HG03575 (cell line): ENCODE measurements around the gene HLCS.
"Not testable (repeated sequence)": the region's sequence is repeated elsewhere in the genome, so short reads cannot be mapped to it uniquely, and the experiment has no call there.

Experiments
- ATAC-seq: cut with Tn5 transposase; IDR thresholded peaks from one replicate; pipeline ENCODE4 v1.9.1; 2021; ENCODE audit not compliant: unreplicated experiment, insufficient number of reproducible peaks, low FRiP score; ENCODE audit errors: extremely low read depth

HLCS gene

GRCh38 chr21:36962098-36962780 lies 4.2 kb downstream of the HLCS start:
- no peak for ATAC-seq

GRCh38 chr21:36960676-36961284 lies 5.7 kb downstream of the HLCS start:
- ATAC-seq = no peak

GRCh38 chr21:36959020-36959835 lies 7.2 kb downstream of the HLCS start:
- no peak for ATAC-seq

GRCh38 chr21:36955783-36956182 lies 10.7 kb downstream of the HLCS start:
- no peak for ATAC-seq

GRCh38 chr21:36952331-36952730 lies 14.1 kb downstream of the HLCS start:
- ATAC-seq = not testable (repeated sequence)

DNA sequence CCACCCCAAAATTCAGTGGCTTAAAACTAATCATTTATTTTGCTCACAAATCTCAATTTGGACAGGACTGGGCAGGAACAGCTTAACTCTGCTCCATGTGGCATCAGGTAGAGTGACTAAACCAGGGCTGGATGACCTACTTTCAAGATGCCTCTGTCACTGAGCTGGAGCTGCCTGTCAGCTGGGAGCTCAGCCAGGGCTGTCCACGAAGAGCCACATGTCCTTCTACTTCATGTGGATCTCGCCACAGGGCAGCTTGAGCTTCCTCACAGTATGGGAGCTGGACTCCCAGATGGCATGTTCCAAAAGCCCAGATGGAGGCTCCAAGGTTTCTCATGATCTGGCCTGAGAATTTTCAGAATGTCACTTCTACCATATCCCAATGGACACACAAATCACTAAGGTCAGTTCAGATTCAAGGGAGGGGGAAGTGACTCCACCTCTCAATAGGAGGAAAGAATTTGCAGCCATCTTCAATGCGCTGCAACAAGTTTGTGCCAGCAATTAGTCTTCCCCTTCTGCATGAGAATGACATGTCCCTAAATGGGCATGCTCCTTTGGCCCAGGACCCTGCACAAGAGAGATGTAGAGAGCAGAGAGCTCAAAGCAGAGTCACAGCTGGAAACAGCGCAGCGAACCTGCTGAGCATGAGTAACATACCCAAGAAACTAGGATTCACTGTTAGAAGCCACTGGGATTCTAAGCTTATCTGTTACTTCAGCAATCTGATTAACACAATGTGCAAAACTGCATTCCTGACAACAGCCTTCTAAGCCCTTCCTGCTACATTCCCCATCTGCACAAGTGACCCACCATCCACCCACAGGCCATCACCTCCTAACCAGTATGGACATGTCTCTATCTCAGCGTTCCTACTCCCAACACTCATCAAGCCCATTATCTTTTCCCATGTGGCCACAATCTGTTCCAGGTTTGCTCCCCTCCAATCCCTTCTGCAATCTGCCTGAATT lies 17.0 kb downstream of the HLCS start:
- ATAC-seq = no peak

DNA sequence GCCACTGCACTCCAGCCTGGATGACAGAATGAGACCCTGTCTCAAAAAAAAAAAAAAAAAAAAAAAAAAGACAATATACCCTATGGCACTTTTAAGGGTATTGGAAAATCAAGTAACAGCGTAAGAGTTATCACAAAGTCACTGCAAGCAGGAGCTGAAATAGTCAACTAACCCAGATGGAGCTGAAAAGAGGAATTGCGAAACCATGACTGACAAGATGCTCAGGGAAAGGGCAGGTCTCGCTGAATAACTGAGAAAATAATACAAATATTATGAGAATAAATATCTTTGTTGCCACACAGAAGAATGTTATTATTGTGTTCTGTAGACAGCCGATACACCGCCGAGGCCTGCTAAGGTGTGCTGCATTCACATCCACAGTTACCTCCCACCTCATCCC lies 17.8 kb downstream of the HLCS start:
- ATAC-seq = no peak

DNA sequence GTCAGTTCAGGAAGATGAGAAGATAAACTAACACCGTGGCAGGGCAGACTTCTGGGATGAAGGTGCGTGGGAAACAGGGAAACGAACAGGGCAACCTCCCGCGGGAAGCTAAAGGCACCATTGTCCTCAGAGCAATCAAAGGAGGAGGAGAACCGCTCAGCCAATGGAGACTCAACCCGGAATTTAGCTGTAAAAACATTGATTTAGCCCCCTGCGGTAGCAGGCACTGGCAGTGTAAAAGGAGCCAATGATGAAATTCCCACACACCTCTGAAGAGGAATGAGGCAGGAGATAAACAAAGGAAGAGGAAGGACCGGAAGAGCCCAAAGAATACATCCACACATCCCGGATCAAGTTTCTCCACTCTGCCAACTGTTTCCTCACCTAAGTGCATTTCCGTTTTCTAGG lies 19.5 kb downstream of the HLCS start:
- no peak for ATAC-seq

DNA sequence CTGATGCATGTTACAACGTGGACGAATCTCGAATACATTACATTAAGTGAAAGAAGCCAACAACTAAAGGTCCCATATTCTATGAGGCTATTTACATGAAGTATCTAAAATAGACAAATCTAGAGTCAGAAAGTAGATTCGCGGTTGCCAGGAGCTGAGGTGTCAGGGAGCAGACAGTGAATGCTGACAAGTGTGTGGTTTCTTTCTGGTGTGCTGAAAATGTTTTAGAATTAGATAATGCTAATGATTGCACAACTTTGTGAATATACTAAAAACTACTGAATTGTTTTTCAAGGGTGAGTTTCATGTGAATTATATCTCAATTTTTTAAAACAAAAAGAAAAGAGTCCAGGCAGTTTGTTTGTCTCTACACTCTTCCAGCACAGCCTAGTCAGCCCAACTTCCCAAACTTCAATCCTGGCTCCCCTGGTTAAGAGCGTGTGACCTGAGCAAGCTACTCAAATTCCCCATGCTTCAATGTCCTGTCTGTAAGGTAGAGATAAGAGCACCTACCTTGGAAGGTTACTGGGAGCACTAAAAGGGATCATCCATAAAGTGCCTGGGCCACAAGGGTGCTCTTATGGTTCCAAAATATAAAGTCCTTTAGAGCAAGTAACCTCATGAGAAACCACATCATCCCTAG lies 20.9 kb downstream of the HLCS start:
- no peak for ATAC-seq

GRCh38 chr21:36936361-36937135 lies 29.9 kb downstream of the HLCS start:
- no peak for ATAC-seq

DNA sequence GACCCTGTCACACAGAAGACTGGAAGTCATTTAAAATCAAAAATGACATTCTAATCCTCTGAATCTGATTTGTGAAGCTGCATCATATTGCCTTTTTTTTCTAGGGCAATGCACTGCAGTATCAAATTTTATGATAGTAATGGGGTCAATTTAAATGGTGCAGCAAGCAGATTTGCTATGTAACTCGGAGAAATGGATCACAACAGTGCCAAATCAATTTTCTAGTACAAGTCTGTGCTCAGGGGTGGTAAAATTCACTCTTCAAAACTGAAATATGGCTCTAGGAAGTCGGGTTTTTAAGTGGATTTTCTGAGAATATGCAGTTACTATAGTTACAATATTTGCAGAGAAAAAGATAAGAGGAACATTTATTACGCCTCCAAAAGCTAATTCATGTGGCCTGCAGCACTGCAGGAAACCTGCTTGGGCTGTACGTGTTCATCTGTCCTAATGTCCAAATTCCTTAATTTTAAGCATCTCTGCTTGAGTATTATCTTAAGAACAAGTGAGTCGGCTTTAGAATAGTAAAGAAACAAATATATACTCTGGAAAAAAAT lies 31.5 kb downstream of the HLCS start:
- ATAC-seq = no peak

DNA sequence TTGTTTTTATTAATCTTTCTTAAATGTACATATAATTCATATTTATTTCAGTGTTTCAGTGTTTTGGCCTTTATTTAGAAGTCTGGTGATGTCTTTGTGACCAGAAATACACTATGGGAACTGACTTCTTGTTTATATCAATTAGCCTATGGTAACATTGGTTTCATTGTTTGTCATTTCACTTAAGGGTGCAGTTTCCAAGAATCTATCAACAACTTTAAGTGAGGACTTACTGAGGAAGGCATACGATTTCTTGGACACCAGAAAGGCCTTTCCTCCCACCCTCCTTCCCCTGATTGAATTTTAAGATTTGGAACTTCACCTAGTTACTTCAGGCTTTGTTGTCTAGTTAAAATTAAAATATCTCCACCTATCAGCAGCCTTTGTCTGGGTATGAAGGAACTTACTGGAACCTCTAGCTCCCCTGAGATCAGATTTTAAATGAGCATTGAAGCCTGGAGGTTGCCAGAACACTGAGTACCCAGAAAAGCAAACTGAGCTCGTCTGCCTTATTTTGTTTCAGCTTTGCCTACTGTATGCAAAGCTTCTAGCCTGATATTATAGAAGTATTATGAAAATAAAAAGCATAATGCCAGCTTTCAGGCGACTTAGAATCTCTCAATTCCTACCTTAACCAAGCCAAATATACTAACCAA lies 34.2 kb downstream of the HLCS start:
- no peak for ATAC-seq

DNA sequence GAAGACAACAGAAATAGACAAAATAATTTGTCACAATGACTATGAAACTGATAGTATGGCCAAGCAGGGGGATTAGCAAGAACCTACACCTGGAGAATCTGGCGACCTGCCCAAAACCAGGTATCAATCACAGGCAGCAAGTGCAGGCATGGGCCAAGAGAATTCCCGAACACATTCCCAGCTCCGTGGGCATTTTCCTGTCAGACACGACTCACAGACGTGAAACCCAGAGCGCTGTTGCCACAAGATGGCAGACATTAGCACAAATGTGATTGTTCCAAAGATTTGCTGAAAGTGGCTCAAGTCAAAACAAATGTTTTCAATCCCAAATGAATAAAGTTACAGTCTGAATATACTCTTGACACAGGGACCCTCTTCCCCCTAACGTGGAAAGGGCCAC lies 36.8 kb downstream of the HLCS start:
- ATAC-seq = no peak

GRCh38 chr21:36928960-36929359 lies 37.5 kb downstream of the HLCS start:
- no peak for ATAC-seq

DNA sequence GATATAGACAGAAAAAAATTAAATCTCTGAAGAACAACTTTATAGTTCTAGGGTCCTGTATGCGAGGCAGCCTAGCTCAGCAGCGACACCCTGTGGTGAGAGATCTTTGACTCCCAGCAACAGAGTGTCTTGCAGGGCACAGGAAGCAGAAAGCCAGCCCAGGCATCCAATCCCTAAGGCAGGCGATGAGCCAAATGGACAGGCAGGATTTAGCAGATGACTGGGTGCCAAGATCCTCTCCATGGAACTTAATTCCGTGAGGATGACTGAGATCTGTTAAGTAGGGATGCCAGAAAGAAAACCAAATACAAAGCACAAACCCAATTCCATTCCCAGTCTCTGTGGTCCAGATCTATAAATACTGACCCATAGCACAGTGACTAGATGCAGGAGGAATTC lies 38.8 kb downstream of the HLCS start:
- no peak for ATAC-seq

DNA sequence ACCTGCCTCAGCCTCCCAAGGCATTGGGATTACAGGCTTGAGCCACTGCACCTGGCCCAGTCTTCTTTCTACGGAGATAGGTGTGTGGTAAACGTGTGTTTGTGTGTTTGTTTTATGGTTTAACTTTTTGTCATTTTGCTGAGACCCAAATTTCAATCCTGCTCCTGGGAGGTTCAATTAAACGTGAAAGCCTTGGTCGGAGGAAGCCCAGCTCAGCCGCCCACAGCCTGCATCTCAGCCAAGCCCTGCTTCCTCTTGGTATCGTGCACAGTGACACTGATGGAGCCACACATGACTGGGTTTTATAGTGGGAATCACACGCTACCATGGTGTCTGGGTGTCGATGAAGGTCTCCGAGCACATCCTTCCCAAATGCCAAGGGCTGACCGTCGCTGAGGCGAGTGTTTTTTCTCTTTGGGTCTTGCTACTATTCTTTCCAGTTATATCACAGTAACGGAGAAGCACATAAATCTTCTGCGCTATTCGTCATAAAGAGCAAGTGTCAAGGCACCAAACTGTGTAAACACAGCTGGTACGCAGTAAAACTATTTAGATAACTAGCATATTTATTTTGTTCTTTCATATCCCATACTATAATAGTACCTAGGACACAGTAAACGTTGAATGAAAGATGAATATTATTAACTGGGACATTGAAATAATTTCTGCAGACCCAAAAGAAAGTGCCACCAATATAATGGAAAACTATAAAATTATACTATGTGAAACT lies 39.3 kb downstream of the HLCS start:
- no peak for ATAC-seq

- no peak for ATAC-seq
Observed at GRCh38 chr21:36923270-36923669, 43.2 kb downstream of the HLCS start.
